ENCODE results near the gene VWDE.

VWDE gene

DNA sequence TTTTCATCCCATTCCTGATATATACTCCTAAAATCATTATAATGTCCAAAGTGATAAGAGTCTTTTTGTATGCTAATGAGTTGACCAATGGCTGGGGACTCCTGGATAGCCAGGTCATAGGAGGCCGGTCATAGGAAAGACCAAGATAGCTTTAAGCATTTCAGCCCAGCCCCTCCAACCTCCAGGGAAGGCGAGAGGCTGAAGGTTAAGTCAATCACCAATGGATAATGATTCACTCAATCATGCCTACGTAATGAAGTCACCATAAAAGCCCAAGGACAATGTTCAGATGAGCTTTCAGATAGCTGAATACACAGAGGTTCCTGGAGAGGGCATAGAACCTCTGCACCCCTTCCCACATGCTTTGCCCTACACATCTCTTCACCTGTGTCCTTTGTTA lies 75.7 kb downstream of the VWDE start:
- no peak for DNase-seq (ENCODE audit: low read depth)

DNA sequence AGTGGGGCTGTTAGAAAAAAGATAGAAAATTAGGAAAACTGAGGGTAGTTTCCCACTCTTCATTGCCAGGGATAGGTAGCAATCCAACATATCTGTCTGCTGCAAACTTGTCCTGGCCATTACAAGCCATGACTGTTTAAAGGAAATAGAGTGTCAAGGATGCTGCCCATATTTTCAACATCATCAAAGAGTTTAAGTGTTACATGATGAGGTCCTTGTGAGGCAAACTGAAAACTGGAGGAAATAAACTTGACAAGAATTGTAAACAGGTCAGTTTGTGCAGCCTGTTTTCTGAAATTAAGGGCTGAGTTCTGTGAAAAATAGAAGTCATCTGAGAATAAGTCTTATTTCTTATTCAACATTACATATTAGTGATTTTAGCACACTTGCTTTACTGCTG lies 78.0 kb downstream of the VWDE start:
- DNase-seq (ENCODE audit: low read depth), result no peak

DNA sequence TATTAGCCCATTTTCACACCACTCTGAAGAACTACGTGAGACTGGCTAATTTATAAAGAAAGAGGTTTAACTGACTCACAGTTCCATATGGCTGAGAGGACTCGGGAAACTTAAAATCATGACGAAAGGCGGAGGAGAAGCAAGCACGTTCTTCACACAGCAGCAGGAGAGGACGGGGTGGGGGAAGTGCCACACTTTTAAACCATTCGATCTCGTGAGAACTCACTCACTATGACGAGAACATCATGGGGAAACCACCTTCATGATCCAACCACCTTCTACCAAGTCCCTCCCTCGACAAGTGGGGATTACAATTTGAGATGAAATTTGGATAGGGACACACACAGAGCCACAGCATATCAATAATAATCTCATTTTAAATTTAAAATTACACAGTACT lies 80.2 kb downstream of the VWDE start:
- no peak for DNase-seq (ENCODE audit: low read depth)

DNA sequence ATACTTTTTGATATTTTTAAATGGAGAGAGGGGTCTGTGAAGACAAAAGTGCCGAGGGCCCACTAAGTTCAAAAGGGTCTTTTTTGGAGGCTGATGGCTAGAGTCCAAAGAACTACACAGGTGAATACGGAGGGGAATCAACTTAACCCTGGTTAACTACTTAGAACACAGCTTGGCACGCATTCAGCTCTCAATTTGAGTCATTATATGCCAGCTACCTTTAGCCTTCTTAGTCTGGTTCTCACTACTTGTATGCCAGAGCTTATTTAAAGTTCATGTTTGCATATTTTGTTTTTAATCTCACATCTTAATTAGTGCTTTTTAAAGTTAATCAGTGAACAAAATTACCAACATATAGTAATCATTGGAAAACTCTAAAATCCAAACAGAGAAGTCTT lies 80.8 kb downstream of the VWDE start:
- DNase-seq (ENCODE audit: low read depth), result no peak

DNA sequence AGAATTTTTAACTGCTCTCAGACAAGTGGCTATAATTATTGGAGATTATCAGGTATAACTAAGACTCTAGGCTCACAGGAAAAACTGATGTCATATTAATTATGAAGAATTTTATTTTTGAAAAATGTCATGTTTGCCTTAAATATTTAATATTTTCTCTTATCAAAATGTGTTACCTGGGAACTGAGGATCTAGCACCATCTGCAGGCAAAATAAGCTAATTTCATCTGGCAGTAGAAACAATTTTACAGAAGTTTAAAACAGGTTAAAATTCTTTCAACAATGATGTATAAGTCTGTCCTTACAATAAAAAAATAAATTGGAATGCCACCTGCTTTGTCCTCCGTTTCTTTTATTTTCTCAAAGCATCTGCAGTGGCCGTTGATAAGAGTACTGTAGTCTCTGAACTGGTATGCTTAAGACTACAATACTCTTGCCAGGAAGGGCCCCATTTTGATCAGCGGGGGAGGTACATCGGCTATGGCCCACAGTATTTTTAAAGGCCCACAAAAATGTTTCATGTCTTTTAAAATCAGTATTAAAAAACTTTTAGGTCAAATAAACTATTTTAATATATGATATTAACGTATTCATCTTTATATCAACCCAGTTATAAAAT lies 81.3 kb downstream of the VWDE start:
- no peak for DNase-seq (ENCODE audit: low read depth)

DNA sequence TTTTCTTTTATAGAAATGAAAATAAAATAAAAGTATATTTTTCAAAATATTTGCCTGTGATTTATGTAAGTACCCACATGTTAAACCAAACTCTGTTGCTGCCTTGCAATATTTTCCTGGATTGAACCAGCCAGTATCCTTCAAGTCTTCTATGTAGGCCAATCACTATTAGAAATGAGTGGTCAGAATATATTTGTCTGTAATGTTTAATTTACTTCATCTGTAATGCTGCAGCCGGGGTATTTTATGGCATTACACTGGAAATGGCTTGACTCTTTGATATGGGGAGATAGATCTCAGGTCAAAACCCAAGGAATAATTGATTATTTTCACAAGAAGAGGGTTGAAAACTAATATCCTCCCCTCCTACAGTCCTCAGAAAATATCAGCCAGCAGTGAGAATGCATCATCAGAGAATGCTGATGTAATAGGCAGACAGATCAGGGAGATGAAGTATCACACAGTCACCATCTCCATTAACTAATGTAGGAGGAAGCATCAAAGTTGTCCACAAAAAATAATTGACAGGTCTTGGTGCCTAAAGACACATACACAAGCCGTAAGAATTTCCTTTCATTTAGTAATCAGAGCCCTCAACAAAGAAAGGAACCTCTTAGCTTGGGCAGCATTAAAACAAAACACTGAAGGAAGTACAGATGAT lies 82.5 kb downstream of the VWDE start:
- no peak for DNase-seq (ENCODE audit: low read depth)

DNA sequence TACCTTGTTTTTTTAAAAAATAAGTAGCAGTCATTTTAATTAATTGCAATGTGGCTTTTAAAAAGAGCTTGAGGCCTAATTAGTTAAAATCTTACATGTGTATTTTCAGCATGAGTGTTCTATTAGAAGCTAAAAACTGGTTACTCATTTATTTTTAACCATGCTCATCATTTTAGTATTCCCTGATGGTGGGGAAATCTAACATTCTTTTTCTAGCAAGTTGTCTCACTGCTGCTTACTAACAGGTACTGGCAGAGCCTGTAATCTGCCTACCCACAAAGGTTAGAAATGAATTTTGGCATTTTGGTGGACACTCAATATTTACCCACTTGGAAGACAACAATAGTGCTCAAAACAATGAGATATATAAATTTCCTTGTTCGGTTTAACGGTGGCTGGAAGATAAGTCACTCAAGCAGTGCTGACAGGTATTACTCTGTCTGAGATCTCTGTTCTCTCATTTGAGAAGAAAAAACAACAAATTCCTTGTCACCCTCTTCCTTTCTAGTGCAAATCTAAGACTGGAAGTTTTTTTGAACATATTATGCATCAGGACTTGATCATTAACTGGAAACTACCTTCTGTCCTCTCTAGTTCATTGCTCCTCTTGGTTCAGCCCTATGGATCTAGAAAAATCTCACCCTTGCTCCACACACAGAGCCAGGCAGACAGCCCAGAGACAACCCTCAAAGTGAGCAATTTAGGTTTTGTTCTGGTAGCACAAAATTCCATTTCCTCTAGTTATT lies 83.3 kb downstream of the VWDE start:
- DNase-seq (ENCODE audit: low read depth), result no peak

DNA sequence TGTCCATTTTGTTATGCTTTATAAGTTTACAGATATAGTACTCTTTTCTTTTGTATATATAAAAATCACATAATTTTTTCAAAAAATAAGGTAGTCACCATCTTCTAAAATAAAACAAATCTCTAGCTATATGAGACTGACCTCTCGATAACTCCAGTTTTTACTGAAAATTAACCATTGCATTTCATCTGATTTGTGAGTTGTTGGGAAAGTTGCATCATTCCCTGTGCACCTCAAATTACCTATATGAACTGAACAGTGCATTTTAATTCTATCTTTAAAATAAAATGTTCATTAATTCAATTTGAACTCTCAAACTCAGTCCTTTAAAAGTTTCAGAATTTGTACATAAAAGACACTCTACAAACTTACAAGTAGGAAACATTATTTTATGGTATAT lies 86.0 kb downstream of the VWDE start:
- no peak for DNase-seq (ENCODE audit: low read depth)

DNA sequence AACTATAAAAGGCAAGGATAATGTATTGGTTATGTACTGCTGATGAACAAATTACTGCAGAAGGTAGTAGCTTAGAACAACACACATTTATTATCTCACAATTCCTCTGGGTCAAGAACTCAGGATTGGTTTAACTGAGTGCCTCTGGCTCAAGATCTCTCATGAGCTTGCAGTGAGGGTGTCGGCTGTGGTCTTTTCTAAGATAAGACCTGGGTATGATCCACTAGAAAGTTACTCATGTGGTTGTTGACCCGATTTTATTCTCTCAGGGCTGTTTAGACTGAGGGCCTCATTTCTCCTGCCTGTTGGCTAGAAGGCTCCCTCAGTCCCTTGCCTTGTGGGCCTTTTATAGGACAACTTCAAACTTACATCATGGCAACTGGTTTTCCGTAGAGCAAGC lies 86.7 kb downstream of the VWDE start:
- DNase-seq (ENCODE audit: low read depth), result no peak

DNA sequence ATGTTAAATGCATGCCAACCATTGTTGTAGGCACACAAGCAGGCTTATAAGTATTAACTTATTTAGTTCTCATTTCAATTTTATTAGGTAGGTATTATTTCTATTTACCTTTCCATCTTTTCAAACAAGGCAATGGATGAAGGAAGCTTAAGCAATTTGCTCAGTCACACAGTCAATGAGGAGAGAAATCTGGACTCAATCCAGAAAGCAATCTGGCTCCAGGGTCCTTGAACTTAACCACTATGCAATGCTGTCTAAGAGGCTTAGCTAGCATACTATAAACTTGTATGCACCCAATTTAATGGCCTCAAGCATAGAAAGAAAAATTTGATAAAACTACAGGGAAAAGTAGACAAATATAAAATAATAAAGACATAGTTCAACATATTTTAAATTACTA lies 88.6 kb downstream of the VWDE start:
- no peak for DNase-seq (ENCODE audit: low read depth)

DNA sequence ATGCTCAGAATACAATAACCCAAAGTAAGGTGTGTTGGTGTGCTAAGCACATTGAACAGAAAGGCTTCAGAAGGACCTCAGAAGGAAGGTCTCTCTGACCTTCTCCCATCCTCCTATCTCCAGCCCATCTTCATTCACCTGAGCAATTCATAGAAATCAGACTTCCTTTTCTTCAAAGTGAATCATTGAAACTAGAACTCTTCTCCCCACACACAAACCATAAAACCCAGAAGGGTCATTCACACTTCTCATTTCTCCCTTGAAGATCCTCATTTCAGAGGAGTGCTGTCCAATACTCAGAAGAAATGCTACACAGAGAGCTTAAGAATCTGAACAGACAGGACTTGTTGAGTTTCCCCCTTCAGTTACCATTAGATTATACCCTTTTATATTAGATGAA lies 89.5 kb downstream of the VWDE start:
- DNase-seq (ENCODE audit: low read depth), result no peak

DNA sequence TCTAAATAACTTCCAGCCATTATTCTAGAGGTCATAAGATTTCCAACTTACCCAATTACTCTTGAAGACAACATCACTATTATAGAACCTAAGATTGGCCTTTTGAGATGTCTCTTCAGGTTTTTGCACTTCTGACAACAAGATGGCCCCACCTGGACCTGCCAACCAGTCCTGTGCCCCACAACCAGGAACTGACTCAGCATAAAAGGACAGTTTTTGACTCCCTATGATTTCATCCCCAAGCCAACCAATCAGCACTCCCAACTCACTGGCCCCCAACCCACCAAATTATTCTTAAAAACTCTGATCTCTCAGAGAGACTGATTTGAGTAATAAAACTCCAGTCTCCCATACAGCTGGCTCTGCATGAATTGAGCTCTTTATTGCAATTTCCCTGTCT lies 98.2 kb downstream of the VWDE start:
- DNase-seq (ENCODE audit: low read depth), result no peak

DNA sequence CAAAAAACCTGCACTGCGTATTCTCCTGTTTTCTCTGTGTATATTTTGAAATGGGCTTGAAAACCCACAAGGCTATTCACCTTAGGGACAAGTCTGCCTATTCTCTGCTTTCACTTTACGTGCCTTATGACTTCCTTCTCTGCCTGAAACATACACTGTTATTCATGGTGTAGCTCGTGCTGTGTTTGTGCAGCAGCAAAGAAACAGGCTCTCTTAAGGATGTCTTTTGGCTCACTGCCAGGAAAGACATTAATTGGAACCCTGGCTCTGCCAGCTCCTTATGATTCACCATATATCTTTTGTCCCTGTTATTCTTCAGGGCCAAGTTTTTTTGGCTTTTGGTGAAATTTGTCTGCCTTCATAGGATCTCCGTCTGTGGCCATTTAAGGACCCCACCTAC lies 100.2 kb downstream of the VWDE start:
- no peak for DNase-seq (ENCODE audit: low read depth)

DNA sequence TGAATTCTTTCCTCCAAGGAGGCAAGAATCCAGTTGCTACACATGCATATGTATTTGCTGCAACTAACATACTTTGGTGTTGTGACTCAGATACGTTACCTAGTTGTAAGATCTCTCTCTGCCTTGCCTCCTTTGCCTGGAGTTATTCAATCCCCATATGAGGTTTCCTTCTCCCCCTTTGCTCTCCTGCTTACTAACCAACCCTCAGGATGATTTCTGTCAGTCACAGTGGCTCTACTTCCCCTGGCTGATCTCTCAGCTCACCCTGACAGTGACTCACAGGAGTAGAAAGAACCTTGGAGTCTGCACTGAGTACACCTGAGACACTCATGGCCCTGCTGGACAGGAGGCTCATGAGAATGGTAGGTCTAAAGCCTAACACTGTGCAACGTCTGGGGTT lies 100.6 kb downstream of the VWDE start:
- DNase-seq (ENCODE audit: low read depth), result no peak

DNA sequence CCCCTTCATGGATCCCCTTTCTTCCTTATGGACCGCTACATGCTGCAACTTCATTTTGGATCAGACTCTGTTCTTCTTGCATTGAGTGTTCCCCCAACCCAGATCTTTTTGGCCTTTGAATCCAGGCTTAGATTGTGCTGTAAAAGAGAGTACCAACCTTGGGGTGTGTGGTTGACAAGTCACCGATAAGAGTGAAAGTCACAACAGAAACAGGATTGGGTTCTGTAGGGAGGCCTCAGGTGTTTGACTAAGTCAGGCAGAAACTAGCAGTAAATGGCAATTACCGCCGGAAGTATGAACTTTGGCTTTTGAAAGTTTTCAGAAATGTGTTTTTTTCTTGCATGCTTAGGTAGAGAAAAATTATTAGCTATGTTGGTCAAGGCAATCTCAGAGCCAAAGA lies 103.2 kb downstream of the VWDE start:
- DNase-seq (ENCODE audit: low read depth), result no peak

DNA sequence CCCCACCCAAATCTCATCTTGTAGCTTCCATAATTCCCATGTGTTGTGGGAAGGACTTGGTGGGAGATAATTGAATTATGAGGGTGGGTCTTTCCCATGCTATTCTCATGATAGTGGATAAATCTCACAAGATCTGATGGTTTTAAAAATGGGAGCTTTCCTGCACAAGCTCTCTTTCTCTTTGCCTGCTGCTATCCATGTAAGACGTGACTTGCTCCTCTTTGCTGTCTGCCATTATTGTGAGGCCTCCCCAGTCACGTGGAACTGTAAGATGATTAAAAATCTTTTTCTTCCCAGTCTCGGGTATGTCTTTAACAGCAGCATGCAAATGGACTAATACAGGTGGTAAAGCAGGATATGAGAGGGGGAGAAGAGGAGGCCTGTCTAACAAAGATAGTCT lies 104.3 kb downstream of the VWDE start:
- no peak for DNase-seq (ENCODE audit: low read depth)

DNA sequence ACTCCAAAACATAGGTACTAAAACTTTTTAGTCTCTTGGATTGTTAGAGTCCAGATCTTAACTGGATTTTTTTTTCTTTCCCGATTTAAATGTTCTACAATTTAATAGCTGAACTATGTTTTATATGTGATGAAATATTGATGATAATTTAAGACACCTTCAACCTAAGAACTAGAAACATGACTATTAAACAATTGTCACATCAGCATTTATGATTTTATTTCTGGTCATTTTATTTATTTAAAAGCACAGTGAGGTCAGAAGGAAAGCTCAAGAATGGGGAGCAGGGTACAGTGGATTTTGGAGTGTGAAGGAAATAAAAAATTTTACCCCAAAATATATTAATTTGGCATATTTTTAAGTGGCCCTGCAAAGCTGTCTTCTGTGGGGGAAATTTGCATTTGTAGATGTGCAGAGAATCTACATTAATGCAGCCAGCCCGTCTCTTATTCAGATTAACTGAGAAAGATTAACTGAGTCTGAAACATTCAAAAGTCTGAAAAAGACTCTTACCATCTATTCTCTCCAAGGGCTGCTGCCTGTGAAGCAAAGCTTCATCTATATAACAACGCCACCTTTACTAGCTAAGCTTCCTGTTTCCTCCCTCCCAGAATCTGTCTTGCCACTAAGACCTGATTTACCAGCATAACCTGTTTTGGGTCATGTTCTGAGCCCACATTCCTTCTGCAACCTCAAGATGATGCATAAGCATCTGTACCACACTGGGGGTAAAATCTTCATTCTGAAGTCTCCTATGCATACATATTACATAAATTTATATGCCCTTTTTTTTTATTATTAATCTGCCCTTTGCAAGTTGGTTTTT lies 106.2 kb downstream of the VWDE start:
- no peak for DNase-seq (ENCODE audit: low read depth)

DNA sequence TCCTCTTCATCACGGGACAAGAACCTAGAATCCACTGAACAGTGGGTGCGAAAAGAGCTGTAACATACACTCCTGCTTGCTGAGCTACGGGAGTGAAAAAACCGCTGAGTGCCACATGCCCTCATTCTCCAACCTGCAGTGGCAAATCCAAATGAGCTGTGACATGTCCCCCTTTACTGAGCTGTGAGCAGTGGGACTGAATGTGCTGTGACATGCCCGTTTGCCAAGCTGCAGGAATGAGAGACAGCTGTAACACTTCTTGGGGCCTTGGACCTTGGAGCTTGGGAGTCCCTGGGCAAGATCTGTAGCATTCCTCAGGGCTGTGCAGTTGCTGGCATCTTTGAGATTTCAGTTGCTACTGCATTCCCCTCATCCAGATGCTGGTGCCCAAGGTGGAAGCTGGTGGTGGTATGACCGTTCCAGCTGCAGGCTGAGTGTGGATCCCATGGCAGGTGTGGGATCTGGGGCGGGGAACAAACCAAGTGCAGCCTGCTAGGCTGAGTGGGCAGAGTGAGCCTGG lies 107.6 kb downstream of the VWDE start:
- no peak for DNase-seq (ENCODE audit: low read depth)

DNA sequence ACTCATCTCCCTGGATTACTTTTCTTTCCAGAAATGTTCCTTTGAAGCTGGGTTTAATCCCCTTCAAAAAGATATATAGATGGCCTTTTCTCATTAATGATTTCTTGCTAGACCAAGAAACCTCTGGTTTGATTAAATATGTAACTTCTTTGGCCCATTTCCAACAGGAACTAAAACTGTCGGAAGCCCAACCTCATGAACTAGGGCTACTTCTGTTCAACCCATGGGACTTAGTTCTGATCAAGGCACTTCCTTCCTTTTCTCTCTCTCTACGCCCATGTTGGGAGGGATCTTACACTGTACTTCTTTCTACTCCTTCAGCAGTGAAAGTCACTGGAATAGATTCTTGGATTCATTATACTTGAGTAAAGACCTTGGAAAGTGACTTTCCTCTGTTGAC lies 109.0 kb downstream of the VWDE start:
- DNase-seq (ENCODE audit: low read depth), result no peak

DNA sequence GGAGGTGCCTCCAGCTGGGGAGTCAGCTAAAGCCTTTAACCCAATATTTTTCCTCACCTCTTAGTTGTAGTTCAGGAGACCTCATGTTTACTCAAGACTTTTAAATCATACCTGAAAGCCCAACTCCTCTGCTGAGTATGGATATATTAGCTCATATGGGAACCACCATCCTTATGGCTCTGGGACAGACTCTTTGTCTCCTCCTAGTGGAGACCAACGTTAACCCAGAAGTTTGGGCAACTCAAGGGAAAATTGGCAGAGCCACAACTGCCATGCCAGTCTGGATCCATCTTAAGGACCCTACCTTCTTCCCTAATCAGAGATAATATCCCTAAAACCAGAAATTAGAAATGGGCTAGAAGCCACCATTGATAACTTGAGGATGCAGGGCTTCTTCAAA lies 111.8 kb downstream of the VWDE start:
- no peak for DNase-seq (ENCODE audit: low read depth)

DNA sequence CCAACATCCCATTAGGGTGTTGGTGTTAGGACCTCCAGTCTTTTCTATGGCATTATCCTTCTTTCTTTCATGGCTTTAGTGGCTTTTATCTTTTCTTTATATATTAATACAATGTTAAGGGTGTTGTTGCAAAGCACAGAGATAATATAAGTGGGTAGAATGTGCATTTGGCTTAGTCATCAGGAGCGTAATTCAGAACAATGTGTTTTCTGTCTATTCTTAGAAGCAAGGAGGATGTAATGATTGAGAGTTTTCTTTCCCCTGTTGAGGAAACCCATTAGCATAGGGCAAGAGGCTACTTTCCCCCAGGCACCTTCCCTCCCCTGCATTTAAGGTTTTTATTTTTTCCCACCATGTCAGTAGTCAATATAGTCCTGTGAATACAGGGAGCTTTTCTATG lies 112.9 kb downstream of the VWDE start:
- DNase-seq (ENCODE audit: low read depth), result no peak

DNA sequence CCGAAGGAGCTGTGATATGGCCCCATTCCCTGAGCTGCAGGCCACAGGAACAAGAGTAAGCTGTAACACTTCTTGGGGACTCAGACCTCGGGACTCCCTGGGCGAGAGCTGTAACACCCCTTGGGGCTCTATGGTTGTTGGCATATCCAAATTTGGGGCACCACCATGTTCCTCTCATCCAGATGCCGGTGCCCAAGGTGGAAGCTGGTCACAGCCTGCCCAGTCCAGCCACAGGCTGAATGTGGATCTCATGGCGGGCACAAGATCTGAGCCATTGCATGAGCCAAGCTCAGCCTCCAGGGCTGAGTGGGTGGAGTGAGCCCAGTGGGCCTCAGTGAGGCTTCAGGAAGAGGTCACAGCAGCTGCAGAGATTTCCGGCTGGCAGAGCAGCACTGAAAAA lies 113.7 kb downstream of the VWDE start:
- DNase-seq (ENCODE audit: low read depth), result no peak

DNA sequence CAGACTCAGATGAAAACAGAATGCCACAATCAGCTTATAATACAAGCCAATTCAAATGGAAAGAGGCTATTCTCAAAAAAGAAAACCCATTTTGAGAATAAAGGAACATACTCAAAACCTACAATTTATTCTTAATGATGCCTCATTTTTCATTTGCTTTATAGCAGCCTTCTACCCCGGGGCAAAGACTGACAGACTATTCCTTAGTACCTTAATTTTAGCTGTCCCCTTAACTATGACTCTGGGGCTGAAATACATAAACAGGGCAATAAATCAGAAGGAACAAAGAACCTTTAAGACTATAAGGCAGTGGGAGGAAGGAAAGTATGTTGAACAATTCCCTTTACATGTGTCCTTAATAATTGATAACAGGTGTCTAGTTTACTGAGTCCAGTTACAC lies 115.8 kb downstream of the VWDE start:
- DNase-seq (ENCODE audit: low read depth), result no peak
